ENCODE results near the gene HSPA1A. TPM values are rescaled to one million over a fixed set of nuclear protein-coding genes. Genes with fewer than 3 reads are reported as not detected.

Gene HSPA1A
- total and polyA plus RNA-seq, 2 donors (not counting 1 experiment from before 2014, with no cell fraction given) = 66.3 to 70.0 TPM

- DNase-seq (ENCODE audit: low read depth in 2 of 2) = no peak
- H3K79me2 ChIP-seq (ENCODE audit: control insufficient read depth, insufficient read depth, low read length) = no peaks in the 10 kb centered on the region
- no peaks in the 10 kb centered on the region for H3K9me3 ChIP-seq (ENCODE audit: control insufficient read depth, insufficient read depth, low read depth, low read length)
- H4K20me1 ChIP-seq (ENCODE audit: control insufficient read depth, extremely low read depth, insufficient read depth, low read length) = no peaks in the 10 kb centered on the region
- no peak for TF ChIP-seq EZH2 (IDR thresholded peaks at IDR 0.05; ENCODE audit: low read length, missing control alignments)
- TF ChIP-seq CTCF (conservative IDR thresholded peaks at IDR 0.05 in 1 of 2, IDR thresholded peaks at IDR 0.05 in 1 of 2; ENCODE audit: low read depth in 1 of 2, low read length in 2 of 2) = no peak
- H3K27me3 ChIP-seq (ENCODE audit: control insufficient read depth, insufficient read depth, low read length) = no peaks in the 10 kb centered on the region
- no peak overlapping the region for H2AFZ ChIP-seq (ENCODE audit: low read length)
- no peak overlapping the region for H3K4me3 ChIP-seq (replicated peaks in 1 of 4; ENCODE audit: control extremely low read depth in 1 of 4, insufficient read depth in 1 of 4, low read depth in 3 of 4, low read length in 4 of 4)
- H3K9ac ChIP-seq (ENCODE audit: insufficient read depth, low read length) = no peak overlapping the region
- peak overlapping the region; percentile 43 for H3K27ac ChIP-seq (ENCODE audit: insufficient read depth, low read length)
- H3K4me2 ChIP-seq (ENCODE audit: extremely low read depth, insufficient read depth, low read length) = no peak overlapping the region
- H3K36me3 ChIP-seq (ENCODE audit: control insufficient read depth, insufficient read depth, low read length) = peaks cover 14% of the 10 kb centered on the region
- peaks cover 7% of the 10 kb centered on the region for H3K4me1 ChIP-seq (ENCODE audit: control insufficient read depth, extremely low read depth, insufficient read depth, low read length)
Measured at GRCh38 chr6:31777667-31778050, 37.7 kb upstream of the HSPA1A start.

- Histone ChIP-seq H3K9me3 (ENCODE audit: control insufficient read depth, insufficient read depth, low read depth, low read length) (no peaks in the 10 kb centered on the region), H3K4me2 (ENCODE audit: extremely low read depth, insufficient read depth, low read length) (no peak overlapping the region), H3K4me3 (replicated peaks in 1 of 4; ENCODE audit: control extremely low read depth in 1 of 4, insufficient read depth in 1 of 4, low read depth in 3 of 4, low read length in 4 of 4) (no peak overlapping the region), H3K27me3 (ENCODE audit: control insufficient read depth, insufficient read depth, low read length) (no peaks in the 10 kb centered on the region), H3K79me2 (ENCODE audit: control insufficient read depth, insufficient read depth, low read length) (no peaks in the 10 kb centered on the region), H4K20me1 (ENCODE audit: control insufficient read depth, extremely low read depth, insufficient read depth, low read length) (no peaks in the 10 kb centered on the region), H3K4me1 (ENCODE audit: control insufficient read depth, extremely low read depth, insufficient read depth, low read length) (peaks cover 7% of the 10 kb centered on the region), H3K27ac (ENCODE audit: insufficient read depth, low read length) (no peak overlapping the region), H3K36me3 (ENCODE audit: control insufficient read depth, insufficient read depth, low read length) (peaks cover 16% of the 10 kb centered on the region), H2AFZ (ENCODE audit: low read length) (no peak overlapping the region), H3K9ac (ENCODE audit: insufficient read depth, low read length) (no peak overlapping the region)
- no peak for DNase-seq (ENCODE audit: low read depth in 2 of 2)
- TF ChIP-seq EZH2 (IDR thresholded peaks at IDR 0.05; ENCODE audit: low read length, missing control alignments) = no peak
- no peak for TF ChIP-seq CTCF (conservative IDR thresholded peaks at IDR 0.05 in 1 of 2, IDR thresholded peaks at IDR 0.05 in 1 of 2; ENCODE audit: low read depth in 1 of 2, low read length in 2 of 2)
Measured at GRCh38 chr6:31778193-31778592, 37.1 kb upstream of the HSPA1A start.

- TF ChIP-seq CTCF (conservative IDR thresholded peaks at IDR 0.05 in 1 of 2, IDR thresholded peaks at IDR 0.05 in 1 of 2; ENCODE audit: low read depth in 1 of 2, low read length in 2 of 2) (no peak), EZH2 (IDR thresholded peaks at IDR 0.05; ENCODE audit: low read length, missing control alignments) (no peak)
- no peak overlapping the region for H3K4me2 ChIP-seq (ENCODE audit: extremely low read depth, insufficient read depth, low read length)
- no peaks in the 10 kb centered on the region for H3K9me3 ChIP-seq (ENCODE audit: control insufficient read depth, insufficient read depth, low read depth, low read length)
- no peaks in the 10 kb centered on the region for H3K79me2 ChIP-seq (ENCODE audit: control insufficient read depth, insufficient read depth, low read length)
- no peaks in the 10 kb centered on the region for H3K27me3 ChIP-seq (ENCODE audit: control insufficient read depth, insufficient read depth, low read length)
- H3K9ac ChIP-seq (ENCODE audit: insufficient read depth, low read length) = no peak overlapping the region
- H3K4me1 ChIP-seq (ENCODE audit: control insufficient read depth, extremely low read depth, insufficient read depth, low read length) = peaks cover 7% of the 10 kb centered on the region
- no peaks in the 10 kb centered on the region for H4K20me1 ChIP-seq (ENCODE audit: control insufficient read depth, extremely low read depth, insufficient read depth, low read length)
- no peak for DNase-seq (ENCODE audit: low read depth in 2 of 2)
- no peak overlapping the region for H2AFZ ChIP-seq (ENCODE audit: low read length)
- no peak overlapping the region for H3K27ac ChIP-seq (ENCODE audit: insufficient read depth, low read length)
- H3K36me3 ChIP-seq (ENCODE audit: control insufficient read depth, insufficient read depth, low read length) = peaks cover 18% of the 10 kb centered on the region
- no peak overlapping the region for H3K4me3 ChIP-seq (replicated peaks in 1 of 4; ENCODE audit: control extremely low read depth in 1 of 4, insufficient read depth in 1 of 4, low read depth in 3 of 4, low read length in 4 of 4)
Measured at GRCh38 chr6:31778999-31779885, 36.1 kb upstream of the HSPA1A start.
